Heart left ventricle (tissue), 13 donors: ENCODE results near the gene TRUB1.
"Not testable (repeated sequence)": the region's sequence is repeated elsewhere in the genome, so short reads cannot be mapped to it uniquely, and the experiment has no call there.

Experiments
- POLR2A ChIP-seq, 2 donors: fragments of 450-650 bp; IDR thresholded peaks; one replicate each; pipeline ENCODE4 v1.6.1; 2017; ENCODE audit warnings: antibody characterized with exemption in 2 of 2, mild to moderate bottlenecking in 2 of 2, moderate library complexity in 2 of 2
- TF ChIP-seq, protein P1 (sequence below), 12 donors: fragments of 200-600 bp; sonication (generic) in 4 of 12; IDR thresholded peaks; one replicate each; pipeline versions ENCODE4 v1.5.0 to v1.8.0; 2018 to 2022; ENCODE audit warnings: antibody characterized with exemption in 12 of 12, mild to moderate bottlenecking in 5 of 12
- donor health status: ischemic (EF 13 %, LVEDD 7.1; RV severe dilation, severe dysfunction).
- donor health status: DM: no; HTN: yes; CAD: no.
- donor health status: DM: no; HTN: no; CAD: no.
- donor health status: ischemic (EF 25% LVEDD 6.9; RV normal size, moderate dysfunction).
- donor health status: ischemic (EF 25% LVEDD 5.7; RV mildly dilated, moderate dysfunction).
- donor health status: ischemic (EF 35%, LVEDD 5.7; RV mildly dilated, moderate dysfunction).
- donor health status: nonischemic (EF 11% LVEDD 7.7; RV severe dilation, severe dysfunction).
- donor health status: DM: yes; HTN: yes; CAD: no.
- donor health status: PGD.
- donor health status: ischemic (EF 29% LVEDD 5.4; RV normal size, mild dysfunction).
- donor health status: nonischemic (EF 23%, LVEDD 6.1; RV moderate dilation, normal function).

DNA sequence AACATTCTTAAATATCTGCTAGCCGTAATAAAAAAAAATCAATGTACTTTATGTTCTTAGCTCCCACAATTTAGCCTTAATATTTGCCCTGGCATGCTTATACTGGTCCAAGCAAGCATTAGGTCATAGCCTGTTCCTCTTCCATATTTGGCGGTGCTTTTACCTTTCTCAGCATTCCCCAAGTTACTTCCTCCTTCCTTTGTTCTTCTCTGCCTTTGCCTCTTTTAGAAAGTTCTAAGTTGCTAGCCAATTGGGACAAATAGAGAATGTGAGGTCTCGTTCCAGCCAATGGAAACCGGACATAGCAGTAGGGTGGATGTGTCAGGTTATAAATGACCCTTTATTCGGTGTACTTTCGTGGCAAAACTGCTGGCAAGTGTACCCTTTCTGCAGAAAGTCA, 41.0 kb upstream of the TRUB1 start:
- not testable (repeated sequence) for TF ChIP-seq POLR2A (IDR thresholded peaks at IDR 0.05)
- TF ChIP-seq, protein P1, sequence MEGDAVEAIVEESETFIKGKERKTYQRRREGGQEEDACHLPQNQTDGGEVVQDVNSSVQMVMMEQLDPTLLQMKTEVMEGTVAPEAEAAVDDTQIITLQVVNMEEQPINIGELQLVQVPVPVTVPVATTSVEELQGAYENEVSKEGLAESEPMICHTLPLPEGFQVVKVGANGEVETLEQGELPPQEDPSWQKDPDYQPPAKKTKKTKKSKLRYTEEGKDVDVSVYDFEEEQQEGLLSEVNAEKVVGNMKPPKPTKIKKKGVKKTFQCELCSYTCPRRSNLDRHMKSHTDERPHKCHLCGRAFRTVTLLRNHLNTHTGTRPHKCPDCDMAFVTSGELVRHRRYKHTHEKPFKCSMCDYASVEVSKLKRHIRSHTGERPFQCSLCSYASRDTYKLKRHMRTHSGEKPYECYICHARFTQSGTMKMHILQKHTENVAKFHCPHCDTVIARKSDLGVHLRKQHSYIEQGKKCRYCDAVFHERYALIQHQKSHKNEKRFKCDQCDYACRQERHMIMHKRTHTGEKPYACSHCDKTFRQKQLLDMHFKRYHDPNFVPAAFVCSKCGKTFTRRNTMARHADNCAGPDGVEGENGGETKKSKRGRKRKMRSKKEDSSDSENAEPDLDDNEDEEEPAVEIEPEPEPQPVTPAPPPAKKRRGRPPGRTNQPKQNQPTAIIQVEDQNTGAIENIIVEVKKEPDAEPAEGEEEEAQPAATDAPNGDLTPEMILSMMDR (IDR thresholded peaks at IDR 0.05): not testable (repeated sequence)
